Measurements from ENCODE around the gene NRG2.

NRG2 gene

DNA sequence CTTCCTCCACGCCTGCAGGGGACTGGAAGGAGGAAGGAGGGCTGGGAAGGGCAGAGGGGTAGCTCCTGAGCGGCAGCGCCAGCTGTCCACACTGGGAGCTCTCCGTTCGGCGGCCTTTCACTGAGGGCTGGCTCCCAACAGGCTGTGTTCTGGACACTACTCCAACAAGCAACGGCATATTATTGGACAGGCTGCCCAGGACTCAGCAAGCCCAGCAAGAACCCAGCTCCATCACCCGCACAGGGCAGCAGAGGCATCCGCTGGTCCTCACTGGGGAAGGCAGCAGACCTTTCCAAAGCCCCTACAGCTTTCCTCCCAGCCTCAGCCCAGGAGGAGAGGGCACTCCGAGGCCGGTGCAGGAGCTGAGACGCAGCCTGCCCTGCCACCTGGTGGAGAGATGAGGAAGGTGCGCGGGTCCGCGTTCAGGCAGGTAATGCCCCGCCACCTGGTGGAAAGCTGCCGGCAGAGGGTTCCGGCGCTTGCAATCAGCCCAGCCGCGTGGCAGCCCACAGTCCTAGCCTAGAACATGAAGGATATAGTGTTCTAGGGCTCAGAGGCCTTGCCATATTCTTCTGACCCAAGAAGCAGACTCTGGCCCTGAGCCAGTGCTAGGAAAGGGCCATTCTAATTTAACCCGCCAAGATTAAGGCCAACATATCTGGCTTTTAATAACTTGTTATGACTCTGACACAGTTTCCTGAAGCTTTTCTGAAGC lies 74.4 kb downstream of the NRG2 start:
- Histone ChIP-seq H3K4me3 (ENCODE audit: low read depth, low read length) (no peak overlapping the region), H3K27me3 (ENCODE audit: insufficient read depth, low read depth, severe bottlenecking) (no peaks in the 10 kb centered on the region), H3K9me3 (ENCODE audit: severe bottlenecking) (no peaks in the 10 kb centered on the region), H3K36me3 (no peaks in the 10 kb centered on the region), H3K27ac (no peak overlapping the region)
- TF ChIP-seq CTCF (IDR thresholded peaks at IDR 0.05; ENCODE audit: low read depth, low read length): peak; percentile 100
- DNase-seq: peak; percentile 93

DNA sequence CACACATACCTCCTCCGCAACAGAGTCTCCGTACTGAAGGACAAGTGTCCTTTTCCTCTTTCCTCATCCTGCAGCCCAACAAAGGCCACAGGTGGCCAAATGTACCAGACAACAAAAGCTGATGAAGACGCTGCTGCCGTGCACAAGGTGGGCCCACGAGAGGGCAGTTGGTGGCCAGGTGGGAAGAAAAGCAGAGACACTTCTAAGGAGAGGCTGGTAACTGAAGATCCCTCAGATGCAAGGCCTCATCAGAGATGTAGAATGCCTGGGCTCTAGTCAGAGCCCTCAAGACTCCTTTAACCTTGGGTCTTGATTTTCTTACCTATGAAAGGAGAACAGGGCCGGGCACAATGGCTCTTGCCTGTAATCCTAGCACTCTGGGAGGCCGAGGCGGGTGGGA lies 75.7 kb downstream of the NRG2 start:
- DNase-seq: no peak
- TF ChIP-seq CTCF (IDR thresholded peaks at IDR 0.05; ENCODE audit: low read depth, low read length): no peak
- Histone ChIP-seq H3K4me3 (ENCODE audit: low read depth, low read length) (no peak overlapping the region), H3K27me3 (ENCODE audit: insufficient read depth, low read depth, severe bottlenecking) (no peaks in the 10 kb centered on the region), H3K27ac (no peak overlapping the region), H3K36me3 (no peaks in the 10 kb centered on the region), H3K9me3 (ENCODE audit: severe bottlenecking) (no peaks in the 10 kb centered on the region)

DNA sequence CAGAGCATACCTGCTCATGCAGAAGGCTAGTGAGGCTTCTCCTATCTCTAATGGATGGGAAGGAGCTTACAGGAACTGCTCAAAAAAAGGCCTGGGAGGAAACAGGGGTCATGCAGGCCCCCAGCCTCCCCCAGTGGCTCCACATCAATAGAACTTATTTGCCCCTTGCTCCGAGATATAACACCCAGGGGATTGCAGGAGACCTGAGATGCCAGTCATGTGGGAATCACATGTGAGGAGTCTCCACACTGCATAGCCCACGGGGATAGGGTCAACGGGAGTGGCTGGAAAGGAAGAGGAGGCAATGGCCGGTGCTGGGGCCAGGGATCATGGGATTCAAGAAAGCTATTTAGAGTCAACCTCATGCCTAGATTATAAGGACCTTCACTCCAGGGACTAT lies 76.2 kb downstream of the NRG2 start:
- no peak for TF ChIP-seq CTCF (IDR thresholded peaks at IDR 0.05; ENCODE audit: low read depth, low read length)
- DNase-seq: no peak
- Histone ChIP-seq H3K27me3 (ENCODE audit: insufficient read depth, low read depth, severe bottlenecking) (no peaks in the 10 kb centered on the region), H3K9me3 (ENCODE audit: severe bottlenecking) (no peaks in the 10 kb centered on the region), H3K27ac (no peak overlapping the region), H3K36me3 (no peaks in the 10 kb centered on the region), H3K4me3 (ENCODE audit: low read depth, low read length) (no peak overlapping the region)

DNA sequence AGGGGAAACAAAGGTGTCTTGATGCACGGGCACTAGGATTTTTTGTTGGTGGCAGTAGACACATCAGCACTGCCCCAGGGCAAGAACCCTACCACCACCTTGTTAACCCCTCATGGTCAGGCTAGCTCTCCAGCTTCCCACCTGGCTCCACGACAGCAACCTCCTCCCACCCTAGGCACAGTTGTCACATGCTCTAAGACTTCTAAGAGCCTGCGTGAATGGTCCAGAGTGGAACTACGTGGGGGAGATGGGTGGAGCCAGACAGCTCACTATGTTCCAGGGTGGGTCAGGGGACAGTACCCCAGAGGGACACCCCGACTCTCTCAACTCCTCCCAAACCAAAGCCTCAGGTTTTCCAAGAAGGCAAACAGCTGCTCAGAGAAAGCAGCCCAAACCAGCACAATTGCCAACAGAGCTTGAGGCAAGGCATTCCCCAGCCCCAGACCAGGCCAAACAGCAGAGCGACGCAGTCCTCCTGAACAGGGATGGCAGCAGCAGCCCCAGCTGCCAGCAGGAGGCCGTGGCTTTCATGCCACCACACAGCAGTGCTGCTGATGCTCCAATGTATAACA lies 78.0 kb downstream of the NRG2 start:
- Histone ChIP-seq H3K36me3 (no peaks in the 10 kb centered on the region), H3K9me3 (ENCODE audit: severe bottlenecking) (no peaks in the 10 kb centered on the region), H3K27ac (no peak overlapping the region), H3K27me3 (ENCODE audit: insufficient read depth, low read depth, severe bottlenecking) (no peaks in the 10 kb centered on the region), H3K4me3 (ENCODE audit: low read depth, low read length) (no peak overlapping the region)
- no peak for TF ChIP-seq CTCF (IDR thresholded peaks at IDR 0.05; ENCODE audit: low read depth, low read length)
- no peak for DNase-seq

- no peaks in the 10 kb centered on the region for H3K27me3 ChIP-seq (ENCODE audit: insufficient read depth, low read depth, severe bottlenecking)
- no peak for DNase-seq
- H3K27ac ChIP-seq: no peak overlapping the region
- no peaks in the 10 kb centered on the region for H3K9me3 ChIP-seq (ENCODE audit: severe bottlenecking)
- TF ChIP-seq CTCF (IDR thresholded peaks at IDR 0.05; ENCODE audit: low read depth, low read length): no peak
- H3K36me3 ChIP-seq: no peaks in the 10 kb centered on the region
- no peak overlapping the region for H3K4me3 ChIP-seq (ENCODE audit: low read depth, low read length)
Observed at GRCh38 chr5:139964266-139964993, 78.7 kb downstream of the NRG2 start.

Data from WERI-Rb-1 (cell line).